DOHH2 (cell line): ENCODE measurements around the gene OXGR1.
A peak's percentile ranks its signal among the peaks of the same experiment; 100 is the strongest.

ENCODE experiments used
- H3F3A ChIP-seq: fragments of 200-600 bp; sonication (generic), shearing (Covaris generic); 2 replicates; pipeline ENCODE4 v1.6.0; 2016; ENCODE audit warnings: antibody characterized with exemption, mild to moderate bottlenecking; ENCODE audit not compliant: control insufficient read depth, insufficient read depth
- H3K27ac ChIP-seq: fragments of 200-600 bp; sonication (generic); 2 replicates; pipeline ENCODE4 v1.5.1; 2014; ENCODE audit warnings: low read depth, mild to moderate bottlenecking, low read length, moderate library complexity
- H3K27me3 ChIP-seq: fragments of 200-600 bp; sonication (generic); 2 replicates; pipeline ENCODE4 v1.6.1; 2014; ENCODE audit warnings: mild to moderate bottlenecking, low read length, mixed read lengths; ENCODE audit not compliant: control insufficient read depth
- H3K36me3 ChIP-seq: fragments of 200-600 bp; sonication (generic); 2 replicates; pipeline ENCODE4 v1.6.1; 2014; ENCODE audit warnings: mild to moderate bottlenecking, low read length, moderate library complexity, mixed read lengths; ENCODE audit not compliant: control insufficient read depth
- H3K4me1 ChIP-seq: fragments of 200-600 bp; sonication (generic); 2 replicates; pipeline ENCODE4 v1.6.1; 2014; ENCODE audit warnings: mild to moderate bottlenecking, low read length, mixed read lengths; ENCODE audit not compliant: control insufficient read depth
- H3K4me2 ChIP-seq: fragments of 200-600 bp; sonication (generic); 2 replicates; pipeline ENCODE4 v1.6.0; 2014; ENCODE audit warnings: mild to moderate bottlenecking, low read length, moderate library complexity
- H3K4me3 ChIP-seq: fragments of 200-600 bp; sonication (generic); 2 replicates; pipeline ENCODE4 v1.5.1; 2014; ENCODE audit warnings: mild to moderate bottlenecking, low read length, mixed read lengths
- H3K79me2 ChIP-seq: fragments of 200-600 bp; sonication (generic); 2 replicates; pipeline ENCODE4 v1.6.1; 2014; ENCODE audit warnings: mild to moderate bottlenecking, low read length, mixed read lengths; ENCODE audit not compliant: control insufficient read depth
- H3K9me2 ChIP-seq: fragments of 200-600 bp; sonication (generic); replicated peaks from 2 replicates; pipeline ENCODE4 v1.6.1; 2014; ENCODE audit warnings: mild to moderate bottlenecking, low read length, mixed read lengths; ENCODE audit not compliant: control insufficient read depth
- H3K9me3 ChIP-seq: fragments of 200-600 bp; sonication (generic); 2 replicates; pipeline ENCODE4 v1.6.1; 2014; ENCODE audit warnings: antibody characterized with exemption, low read length, mixed read lengths; ENCODE audit not compliant: control insufficient read depth, insufficient read depth
- H4K20me1 ChIP-seq: fragments of 200-600 bp; sonication (generic); 2 replicates; pipeline ENCODE4 v1.6.0; 2014; ENCODE audit warnings: low read depth, mild to moderate bottlenecking, antibody characterized with exemption, low read length, moderate library complexity; ENCODE audit not compliant: control insufficient read depth, insufficient read depth
- CTCF ChIP-seq: fragments of 200-600 bp; sonication (generic); IDR thresholded peaks from one replicate; pipeline ENCODE4 v1.5.1; 2014; ENCODE audit warnings: antibody characterized with exemption, mild to moderate bottlenecking, low read depth, low read length; ENCODE audit not compliant: poor library complexity, severe bottlenecking
- EZH2phosphoT487 ChIP-seq: fragments of 200-600 bp; sonication (generic); IDR thresholded peaks from 2 replicates; pipeline ENCODE4 v1.6.1; 2017; ENCODE audit warnings: borderline replicate concordance, mild to moderate bottlenecking, antibody characterized with exemption, low read length, moderate library complexity, mixed read lengths

Gene OXGR1

GRCh38 chr13:97015661-97016350, 21.5 kb upstream of the OXGR1 start:
- TF ChIP-seq EZH2phosphoT487, result no peak
- TF ChIP-seq CTCF, result no peak
- Histone ChIP-seq H3K4me2 (peak overlapping the region; percentile 41), H4K20me1 (no peaks in the 10 kb centered on the region)

GRCh38 chr13:97012251-97013048, 18.2 kb upstream of the OXGR1 start:
- Histone ChIP-seq H3K4me2 (no peak overlapping the region), H3F3A (no peaks in the 10 kb centered on the region), H3K4me1 (peaks cover 21% of the 10 kb centered on the region), H3K79me2 (no peaks in the 10 kb centered on the region), H3K4me3 (no peak overlapping the region), H3K9me2 (no peaks in the 10 kb centered on the region), H4K20me1 (no peaks in the 10 kb centered on the region), H3K9me3 (no peaks in the 10 kb centered on the region), H3K27ac (no peak overlapping the region), H3K36me3 (no peaks in the 10 kb centered on the region), H3K27me3 (no peaks in the 10 kb centered on the region)
- no peak for TF ChIP-seq CTCF
- no peak for TF ChIP-seq EZH2phosphoT487

More at GRCh38 chr13:97015661-97016350, 21.5 kb upstream of the OXGR1 start:
- H3K4me3 ChIP-seq, result no peak overlapping the region
- peaks cover 7% of the 10 kb centered on the region; the same call in 1 of the 2 replicates for H3K27me3 ChIP-seq
- no peaks in the 10 kb centered on the region for H3K9me2 ChIP-seq
- H3K79me2 ChIP-seq, result no peaks in the 10 kb centered on the region
- peaks cover 21% of the 10 kb centered on the region for H3K4me1 ChIP-seq
- H3K27ac ChIP-seq, result no peak overlapping the region
- no peaks in the 10 kb centered on the region for H3F3A ChIP-seq
- H3K36me3 ChIP-seq, result no peaks in the 10 kb centered on the region
- no peaks in the 10 kb centered on the region for H3K9me3 ChIP-seq

DNA sequence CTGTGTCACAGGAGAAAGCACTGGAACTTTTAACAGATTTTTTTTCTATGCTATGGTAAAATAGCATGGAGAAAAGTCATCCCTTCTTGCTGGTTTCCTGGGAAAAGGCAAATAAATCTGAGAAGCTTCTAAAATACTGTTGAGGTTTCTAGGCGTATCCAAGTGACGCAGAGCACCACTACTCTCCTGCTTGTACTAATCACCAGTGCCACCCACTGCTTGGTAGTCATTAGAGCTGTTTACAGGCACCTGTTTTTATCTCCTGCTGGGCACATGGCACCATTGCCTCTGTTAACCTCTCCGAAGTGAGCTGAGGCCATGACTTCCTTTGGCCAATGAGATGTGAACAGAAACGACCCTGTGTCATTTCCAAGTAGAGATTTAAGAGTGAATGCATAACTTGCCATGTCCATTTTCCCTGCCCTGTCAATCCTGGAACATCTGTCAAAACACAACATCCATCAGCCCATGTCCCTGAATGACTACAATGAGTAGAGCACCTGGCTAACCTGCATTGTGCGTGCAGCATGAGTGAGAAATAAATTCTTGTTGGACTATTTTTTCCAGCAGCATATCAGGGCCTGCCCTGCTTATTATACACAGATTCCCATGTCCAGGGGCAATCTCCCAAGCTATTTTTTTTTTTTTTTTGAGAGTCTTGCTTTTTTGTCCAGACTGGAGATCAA, 17.3 kb upstream of the OXGR1 start:
- no peaks in the 10 kb centered on the region for H3K27me3 ChIP-seq

More for the DNA sequence above, 17.3 kb upstream of the OXGR1 start:
- H3K27ac ChIP-seq, result no peak overlapping the region
- no peaks in the 10 kb centered on the region for H3F3A ChIP-seq
- no peaks in the 10 kb centered on the region for H3K9me3 ChIP-seq
- H3K4me1 ChIP-seq, result peaks cover 21% of the 10 kb centered on the region
- TF ChIP-seq EZH2phosphoT487 (no peak), CTCF (no peak)
- H3K4me3 ChIP-seq, result no peak overlapping the region
- no peaks in the 10 kb centered on the region for H4K20me1 ChIP-seq
- H3K4me2 ChIP-seq, result no peak overlapping the region
- no peaks in the 10 kb centered on the region for H3K79me2 ChIP-seq
- no peaks in the 10 kb centered on the region for H3K36me3 ChIP-seq
- no peaks in the 10 kb centered on the region for H3K9me2 ChIP-seq
